HepG2 (cell line): ENCODE results near the gene ZNF23. TPM values are rescaled to one million over a fixed set of nuclear protein-coding genes. Genes with fewer than 3 reads are reported as not detected.
A peak's percentile ranks its signal among the peaks of the same experiment; 100 is the strongest.

ENCODE experiments used
- BCLAF1 ChIP-seq: fragments of 450-650 bp; IDR thresholded peaks from 2 replicates; pipeline ENCODE4 v1.6.1; 2017; ENCODE audit warnings: mild to moderate bottlenecking
- CREB1 ChIP-seq, 2 experiments: fragments of 450-650 bp in 1 of 2; IDR thresholded peaks; 2 replicates each; pipeline ENCODE4 v1.6.1; 2016 to 2017; ENCODE audit warnings: control low read depth in 1 of 2, mild to moderate bottlenecking in 1 of 2, missing compliant biosample characterization in 1 of 2, missing genetic modification characterization in 1 of 2
- EHMT2 ChIP-seq: fragments of 200-600 bp; sonication (generic); IDR thresholded peaks from 2 replicates; pipeline ENCODE4 v1.7.0; 2017; ENCODE audit warnings: antibody characterized with exemption, low read depth, low read length, borderline replicate concordance
- HOXD1 ChIP-seq: sonication (generic); formaldehyde crosslinking; IDR thresholded peaks from 2 replicates; pipeline ENCODE4 v1.5.0; 2020; ENCODE audit warnings: missing genetic modification reagents
- KAT8 ChIP-seq: IDR thresholded peaks from 2 replicates; pipeline ENCODE4 v1.6.1; 2016; ENCODE audit warnings: missing genetic modification reagents, missing compliant biosample characterization
- MED8 ChIP-seq: sonication (generic); formaldehyde crosslinking; IDR thresholded peaks from 2 replicates; pipeline ENCODE4 v1.8.1; 2023; ENCODE audit warnings: mild to moderate bottlenecking, missing genetic modification reagents; ENCODE audit not compliant: insufficient replicate concordance
- NR2F6 ChIP-seq, 2 experiments: IDR thresholded peaks; 2 replicates each; pipeline ENCODE4 v1.6.1; 2016; ENCODE audit warnings: antibody characterized with exemption in 1 of 2, mild to moderate bottlenecking in 1 of 2
- REL ChIP-seq: sonication (generic); formaldehyde crosslinking; conservative IDR thresholded peaks from 2 replicates; pipeline ENCODE4 v1.8.0; 2022; ENCODE audit warnings: mild to moderate bottlenecking, missing genetic modification reagents, moderate library complexity
- REXO4 ChIP-seq: sonication (generic); formaldehyde crosslinking; IDR thresholded peaks from 2 replicates; pipeline ENCODE4 v1.8.0; 2022; ENCODE audit warnings: missing genetic modification reagents, mild to moderate bottlenecking, borderline replicate concordance
- RFX3 ChIP-seq: IDR thresholded peaks from 2 replicates; pipeline ENCODE4 v1.6.1; 2016; ENCODE audit warnings: missing biosample characterization, missing genetic modification reagents
- RORA ChIP-seq: sonication (generic); formaldehyde crosslinking; IDR thresholded peaks from 2 replicates; pipeline ENCODE4 v1.5.0; 2020; ENCODE audit warnings: mild to moderate bottlenecking, missing genetic modification reagents, moderate library complexity
- TCF7 ChIP-seq: sonication (generic); IDR thresholded peaks from 2 replicates; pipeline ENCODE4 v1.6.1; 2016; ENCODE audit warnings: antibody characterized with exemption, low read depth
- XRCC5 ChIP-seq: fragments of 200-400 bp; formaldehyde crosslinking; optimal IDR thresholded peaks from 2 replicates; pipeline ENCODE3; 2017; ENCODE audit warnings: mild to moderate bottlenecking, low read length
- ZNF142 ChIP-seq: sonication (generic); formaldehyde crosslinking; IDR thresholded peaks from 2 replicates; pipeline ENCODE4 v1.4.0; 2020; ENCODE audit warnings: missing genetic modification reagents
- ZNF263 ChIP-seq: sonication (generic); formaldehyde crosslinking; IDR thresholded peaks from 2 replicates; pipeline ENCODE4 v1.4.0; 2020; ENCODE audit warnings: missing genetic modification reagents
- ZNF772 ChIP-seq: sonication (generic); formaldehyde crosslinking; IDR thresholded peaks from 2 replicates; pipeline ENCODE4 v1.5.0; 2020; ENCODE audit warnings: mild to moderate bottlenecking, missing genetic modification reagents
- ZNF878 ChIP-seq: sonication (generic); formaldehyde crosslinking; IDR thresholded peaks from 2 replicates; pipeline ENCODE4 v1.8.1; 2023; ENCODE audit warnings: mild to moderate bottlenecking, missing genetic modification reagents, moderate library complexity
- polyA plus RNA-seq, 8 experiments: library from polyadenylated mRNA; depleted of rRNA in 3 of 8; stranded (reverse) in 7 of 8; unstranded in 1 of 8; fragments of >200 nt; fragmentation: Illumina TruSeq in 4 of 8; extraction: Trizol in 4 of 8; gene quantifications; 2 replicates each; pipeline versions ENCODE4 v1.2.1 to v1.2.3, GENCODE V29; 2011 to 2016; ENCODE audit warnings: low read depth in 4 of 8, missing spikeins in 1 of 8, mixed read lengths in 1 of 8; ENCODE audit not compliant: insufficient read depth in 1 of 8
- total RNA-seq, 5 experiments: library from RNA; depleted of rRNA; stranded (reverse); fragments of >200 nt; fragmentation: Illumina TruSeq; extraction: Trizol; gene quantifications; 2 replicates each; pipeline ENCODE4 v1.2.3, GENCODE V29; 2016; ENCODE audit warnings: low read depth in 1 of 5
- TF ChIP-seq, protein P1 (sequence below): IDR thresholded peaks from 2 replicates; pipeline ENCODE4 v1.6.1; 2012; ENCODE audit warnings: low read depth, low read length, improper control_type of control experiment

The ZNF23 gene
- total and polyA plus RNA-seq, 2 of the 13 experiments (the other 11 are each of a cell fraction or from before 2014, with no cell fraction given), result 8.6 to 12.2 TPM

- peak; percentile 28; the same call in 1 of the 2 replicates for TF ChIP-seq NR2F6 (IDR thresholded peaks at IDR 0.05)
- TF ChIP-seq NR2F6 (CRISPR knock-in tag; IDR thresholded peaks at IDR 0.05), result peak; percentile 83
- TF ChIP-seq XRCC5, result peak; percentile 74
- no peak for TF ChIP-seq RFX3 (CRISPR knock-in tag)
- TF ChIP-seq ZNF878 (CRISPR knock-in tag), result no peak
- peak; percentile 66; the same call in 1 of the 2 replicates for TF ChIP-seq EHMT2
- TF ChIP-seq REXO4 (CRISPR knock-in tag), result no peak
- TF ChIP-seq ZNF263 (CRISPR knock-in tag), result peak; percentile 32; the same call in 1 of the 2 replicates
- TF ChIP-seq CREB1 (IDR thresholded peaks at IDR 0.05), result peak; percentile 96
- TF ChIP-seq CREB1 (CRISPR knock-in tag; IDR thresholded peaks at IDR 0.05), result peak; percentile 100
- TF ChIP-seq BCLAF1, result no peak
- TF ChIP-seq ZNF772, result peak; percentile 96
- TF ChIP-seq REL, result no peak; the same call in 1 of the 2 replicates
- no peak for TF ChIP-seq RORA
- peak; percentile 94 for TF ChIP-seq HOXD1 (CRISPR knock-in tag)
- no peak for TF ChIP-seq TCF7
- TF ChIP-seq, protein P1, sequence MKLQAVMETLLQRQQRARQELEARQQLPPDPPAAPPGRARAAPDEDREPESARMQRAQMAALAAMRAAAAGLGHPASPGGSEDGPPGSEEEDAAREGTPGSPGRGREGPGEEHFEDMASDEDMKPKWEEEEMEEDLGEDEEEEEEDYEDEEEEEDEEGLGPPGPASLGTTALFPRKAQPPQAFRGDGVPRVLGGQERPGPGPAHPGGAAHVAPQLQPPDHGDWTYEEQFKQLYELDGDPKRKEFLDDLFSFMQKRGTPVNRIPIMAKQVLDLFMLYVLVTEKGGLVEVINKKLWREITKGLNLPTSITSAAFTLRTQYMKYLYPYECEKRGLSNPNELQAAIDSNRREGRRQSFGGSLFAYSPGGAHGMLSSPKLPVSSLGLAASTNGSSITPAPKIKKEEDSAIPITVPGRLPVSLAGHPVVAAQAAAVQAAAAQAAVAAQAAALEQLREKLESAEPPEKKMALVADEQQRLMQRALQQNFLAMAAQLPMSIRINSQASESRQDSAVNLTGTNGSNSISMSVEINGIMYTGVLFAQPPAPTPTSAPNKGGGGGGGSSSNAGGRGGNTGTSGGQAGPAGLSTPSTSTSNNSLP, result 0 out of 2 replicates have a peak, but pooled peaks have one; percentile 25
- TF ChIP-seq ZNF142 (CRISPR knock-in tag), result peak; percentile 91; the same call in 1 of the 2 replicates
- TF ChIP-seq KAT8, result peak; percentile 100
- peak; percentile 85 for TF ChIP-seq MED8
Observed at GRCh38 chr16:71461686-71462648, at the start of gene ZNF23 (continued).
